Heart left ventricle (tissue), 13 donors: ENCODE measurements around the gene ABLIM2.

Experiments used
- POLR2A ChIP-seq, 2 donors: fragments of 450-650 bp; IDR thresholded peaks; one replicate each; pipeline ENCODE4 v1.6.1; 2017; ENCODE audit warnings: antibody characterized with exemption in 2 of 2, mild to moderate bottlenecking in 2 of 2, moderate library complexity in 2 of 2
- TF ChIP-seq, protein P1 (sequence below), 12 donors: fragments of 200-600 bp; sonication (generic) in 4 of 12; IDR thresholded peaks; one replicate each; pipeline versions ENCODE4 v1.5.0 to v1.8.0; 2018 to 2022; ENCODE audit warnings: antibody characterized with exemption in 12 of 12, mild to moderate bottlenecking in 5 of 12
- donor health status: ischemic (EF 13 %, LVEDD 7.1; RV severe dilation, severe dysfunction).
- donor health status: DM: no; HTN: yes; CAD: no.
- donor health status: DM: no; HTN: no; CAD: no.
- donor health status: ischemic (EF 25% LVEDD 6.9; RV normal size, moderate dysfunction).
- donor health status: ischemic (EF 25% LVEDD 5.7; RV mildly dilated, moderate dysfunction).
- donor health status: ischemic (EF 35%, LVEDD 5.7; RV mildly dilated, moderate dysfunction).
- donor health status: nonischemic (EF 11% LVEDD 7.7; RV severe dilation, severe dysfunction).
- donor health status: DM: yes; HTN: yes; CAD: no.
- donor health status: PGD.
- donor health status: ischemic (EF 29% LVEDD 5.4; RV normal size, mild dysfunction).
- donor health status: nonischemic (EF 23%, LVEDD 6.1; RV moderate dilation, normal function).

- TF ChIP-seq POLR2A (IDR thresholded peaks at IDR 0.05), result no peak
- TF ChIP-seq, protein P1, sequence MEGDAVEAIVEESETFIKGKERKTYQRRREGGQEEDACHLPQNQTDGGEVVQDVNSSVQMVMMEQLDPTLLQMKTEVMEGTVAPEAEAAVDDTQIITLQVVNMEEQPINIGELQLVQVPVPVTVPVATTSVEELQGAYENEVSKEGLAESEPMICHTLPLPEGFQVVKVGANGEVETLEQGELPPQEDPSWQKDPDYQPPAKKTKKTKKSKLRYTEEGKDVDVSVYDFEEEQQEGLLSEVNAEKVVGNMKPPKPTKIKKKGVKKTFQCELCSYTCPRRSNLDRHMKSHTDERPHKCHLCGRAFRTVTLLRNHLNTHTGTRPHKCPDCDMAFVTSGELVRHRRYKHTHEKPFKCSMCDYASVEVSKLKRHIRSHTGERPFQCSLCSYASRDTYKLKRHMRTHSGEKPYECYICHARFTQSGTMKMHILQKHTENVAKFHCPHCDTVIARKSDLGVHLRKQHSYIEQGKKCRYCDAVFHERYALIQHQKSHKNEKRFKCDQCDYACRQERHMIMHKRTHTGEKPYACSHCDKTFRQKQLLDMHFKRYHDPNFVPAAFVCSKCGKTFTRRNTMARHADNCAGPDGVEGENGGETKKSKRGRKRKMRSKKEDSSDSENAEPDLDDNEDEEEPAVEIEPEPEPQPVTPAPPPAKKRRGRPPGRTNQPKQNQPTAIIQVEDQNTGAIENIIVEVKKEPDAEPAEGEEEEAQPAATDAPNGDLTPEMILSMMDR (IDR thresholded peaks at IDR 0.05), result no peak
Measured at GRCh38 chr4:8038083-8038482, 120.5 kb downstream of the ABLIM2 start.
